ENCODE measurements around the gene ZBTB3. TPM values are rescaled to one million over a fixed set of nuclear protein-coding genes. Genes with fewer than 3 reads are reported as not detected.
A peak's percentile ranks its signal among the peaks of the same experiment; 100 is the strongest.

The ZBTB3 gene
- total RNA-seq, 1 donor, result 13.0 TPM

- DNase-seq (ENCODE audit: insufficient read length, low spot score, missing footprints), result no peak
- peak overlapping the region; percentile 87 for H3K4me2 ChIP-seq (ENCODE audit: insufficient read depth, low read length)
- peaks cover 33% of the 10 kb centered on the region for H4K20me1 ChIP-seq (ENCODE audit: insufficient read depth, low read length)
- H3K79me2 ChIP-seq (ENCODE audit: insufficient read depth, low read length), result peaks cover 77% of the 10 kb centered on the region
- no peak overlapping the region for H2AFZ ChIP-seq (ENCODE audit: low read length)
- H3K27me3 ChIP-seq (ENCODE audit: insufficient read depth, low read length), result no peaks in the 10 kb centered on the region
- no peak for TF ChIP-seq CTCF (IDR thresholded peaks at IDR 0.05; ENCODE audit: extremely low read depth, low read depth, low read length)
- H3K4me1 ChIP-seq (ENCODE audit: insufficient read depth, low read length), result peaks cover 19% of the 10 kb centered on the region
- H3K27ac ChIP-seq (ENCODE audit: low read depth, low read length), result peak overlapping the region; percentile 73
- H3K4me3 ChIP-seq (ENCODE audit: insufficient read depth, low read length), result peak overlapping the region; percentile 98
- H3K9me3 ChIP-seq (ENCODE audit: low read depth, low read length), result no peaks in the 10 kb centered on the region
- peaks cover 31% of the 10 kb centered on the region for H3K36me3 ChIP-seq (ENCODE audit: insufficient read depth, low read length)
Measured at GRCh38 chr11:62726156-62726914, 27.6 kb downstream of the ZBTB3 start.

GRCh38 chr11:62725646-62726045 is 28.3 kb downstream of the ZBTB3 start:
- H3K9me3 ChIP-seq (ENCODE audit: low read depth, low read length), result no peaks in the 10 kb centered on the region
- no peak for TF ChIP-seq CTCF (IDR thresholded peaks at IDR 0.05; ENCODE audit: extremely low read depth, low read depth, low read length)
- no peak overlapping the region for H2AFZ ChIP-seq (ENCODE audit: low read length)
- peak overlapping the region; percentile 73 for H3K27ac ChIP-seq (ENCODE audit: low read depth, low read length)
- peaks cover 19% of the 10 kb centered on the region for H3K4me1 ChIP-seq (ENCODE audit: insufficient read depth, low read length)
- peak overlapping the region; percentile 98 for H3K4me3 ChIP-seq (ENCODE audit: insufficient read depth, low read length)
- H3K36me3 ChIP-seq (ENCODE audit: insufficient read depth, low read length), result peaks cover 36% of the 10 kb centered on the region
- peak overlapping the region; percentile 87 for H3K4me2 ChIP-seq (ENCODE audit: insufficient read depth, low read length)
- H3K27me3 ChIP-seq (ENCODE audit: insufficient read depth, low read length), result no peaks in the 10 kb centered on the region
- H4K20me1 ChIP-seq (ENCODE audit: insufficient read depth, low read length), result peaks cover 33% of the 10 kb centered on the region
- peaks cover 79% of the 10 kb centered on the region for H3K79me2 ChIP-seq (ENCODE audit: insufficient read depth, low read length)
- DNase-seq (ENCODE audit: insufficient read length, low spot score, missing footprints), result no peak

- H3K4me3 ChIP-seq (ENCODE audit: insufficient read depth, low read length), result peak overlapping the region; percentile 98
- DNase-seq (ENCODE audit: insufficient read length, low spot score, missing footprints), result no peak
- peaks cover 14% of the 10 kb centered on the region for H3K4me1 ChIP-seq (ENCODE audit: insufficient read depth, low read length)
- peak overlapping the region; percentile 20 for H3K27ac ChIP-seq (ENCODE audit: low read depth, low read length)
- H3K9me3 ChIP-seq (ENCODE audit: low read depth, low read length), result no peaks in the 10 kb centered on the region
- no peaks in the 10 kb centered on the region for H3K27me3 ChIP-seq (ENCODE audit: insufficient read depth, low read length)
- peaks cover 80% of the 10 kb centered on the region for H3K79me2 ChIP-seq (ENCODE audit: insufficient read depth, low read length)
- peaks cover 33% of the 10 kb centered on the region for H4K20me1 ChIP-seq (ENCODE audit: insufficient read depth, low read length)
- H3K36me3 ChIP-seq (ENCODE audit: insufficient read depth, low read length), result peaks cover 48% of the 10 kb centered on the region
- H2AFZ ChIP-seq (ENCODE audit: low read length), result no peak overlapping the region
- no peak for TF ChIP-seq CTCF (IDR thresholded peaks at IDR 0.05; ENCODE audit: extremely low read depth, low read depth, low read length)
- peak overlapping the region; percentile 87 for H3K4me2 ChIP-seq (ENCODE audit: insufficient read depth, low read length)
Measured at GRCh38 chr11:62724171-62724570, 29.8 kb downstream of the ZBTB3 start.

GRCh38 chr11:62721994-62722393 is 32.0 kb downstream of the ZBTB3 start:
- H4K20me1 ChIP-seq (ENCODE audit: insufficient read depth, low read length), result peaks cover 33% of the 10 kb centered on the region
- no peak overlapping the region for H3K4me2 ChIP-seq (ENCODE audit: insufficient read depth, low read length)
- no peak overlapping the region for H3K27ac ChIP-seq (ENCODE audit: low read depth, low read length)
- H3K27me3 ChIP-seq (ENCODE audit: insufficient read depth, low read length), result no peaks in the 10 kb centered on the region
- no peak for TF ChIP-seq CTCF (IDR thresholded peaks at IDR 0.05; ENCODE audit: extremely low read depth, low read depth, low read length)
- no peak overlapping the region for H2AFZ ChIP-seq (ENCODE audit: low read length)
- DNase-seq (ENCODE audit: insufficient read length, low spot score, missing footprints), result no peak
- H3K4me3 ChIP-seq (ENCODE audit: insufficient read depth, low read length), result no peak overlapping the region
- no peaks in the 10 kb centered on the region for H3K9me3 ChIP-seq (ENCODE audit: low read depth, low read length)
- peaks cover 95% of the 10 kb centered on the region for H3K79me2 ChIP-seq (ENCODE audit: insufficient read depth, low read length)
- H3K4me1 ChIP-seq (ENCODE audit: insufficient read depth, low read length), result peaks cover 14% of the 10 kb centered on the region
- H3K36me3 ChIP-seq (ENCODE audit: insufficient read depth, low read length), result peaks cover 69% of the 10 kb centered on the region

Data from osteoblast (primary cell).